Dedifferentiated amniotic fluid mesenchymal stem cell (primary cell): ENCODE data around the gene TM6SF1.
"Not testable (repeated sequence)": the region's sequence is repeated elsewhere in the genome, so short reads cannot be mapped to it uniquely, and the experiment has no call there.

Experiments
- DNase-seq: peaks from one replicate; pipeline ENCODE4 v3.0.0-alpha.2; 2016; ENCODE audit errors: extremely low spot score

Gene TM6SF1

GRCh38 chr15:83088876-83089275 lies 18.6 kb upstream of the TM6SF1 start:
- no peak for DNase-seq

GRCh38 chr15:83090465-83090864 lies 17.0 kb upstream of the TM6SF1 start:
- DNase-seq, result no peak

GRCh38 chr15:83091965-83092308 lies 15.5 kb upstream of the TM6SF1 start:
- DNase-seq, result not testable (repeated sequence)

GRCh38 chr15:83092309-83092976 lies 15.0 kb upstream of the TM6SF1 start:
- no peak for DNase-seq

GRCh38 chr15:83094583-83094982 lies 12.9 kb upstream of the TM6SF1 start:
- no peak for DNase-seq

GRCh38 chr15:83098079-83098478 lies 9.4 kb upstream of the TM6SF1 start:
- no peak for DNase-seq

- no peak for DNase-seq
These were observed 8.2 kb upstream of the TM6SF1 start for GRCh38 chr15:83099290-83099689.

- DNase-seq, result no peak
These were observed 7.3 kb upstream of the TM6SF1 start for GRCh38 chr15:83100097-83100646.

- DNase-seq, result no peak
These were observed 5.1 kb upstream of the TM6SF1 start for GRCh38 chr15:83102346-83102745.

- no peak for DNase-seq
These were observed 3.3 kb upstream of the TM6SF1 start for GRCh38 chr15:83104141-83104540.

GRCh38 chr15:83105440-83105839 lies 2.0 kb upstream of the TM6SF1 start:
- no peak for DNase-seq

- DNase-seq, result no peak
These were observed 366 bp downstream of the TM6SF1 start for GRCh38 chr15:83107841-83108181.

GRCh38 chr15:83108266-83109219 lies 1.1 kb downstream of the TM6SF1 start:
- no peak for DNase-seq

GRCh38 chr15:83109532-83109931 lies 2.1 kb downstream of the TM6SF1 start:
- DNase-seq, result no peak

- no peak for DNase-seq
These were observed 2.9 kb downstream of the TM6SF1 start for GRCh38 chr15:83110381-83110780.

- no peak for DNase-seq
These were observed 3.7 kb downstream of the TM6SF1 start for GRCh38 chr15:83111149-83111548.

GRCh38 chr15:83112233-83112955 lies 4.9 kb downstream of the TM6SF1 start:
- peak; percentile 17 for DNase-seq

- no peak for DNase-seq
These were observed 5.5 kb downstream of the TM6SF1 start for GRCh38 chr15:83112956-83113299.

GRCh38 chr15:83113881-83114674 lies 6.6 kb downstream of the TM6SF1 start:
- no peak for DNase-seq

- no peak for DNase-seq
These were observed 7.4 kb downstream of the TM6SF1 start for GRCh38 chr15:83114856-83115255.

- DNase-seq, result no peak
These were observed 8.0 kb downstream of the TM6SF1 start for GRCh38 chr15:83115410-83115809.
